Measurements from ENCODE around the gene PRR29.
"Not testable (repeated sequence)": the region's sequence is repeated elsewhere in the genome, so short reads cannot be mapped to it uniquely, and the experiment has no call there.

Gene PRR29

DNA sequence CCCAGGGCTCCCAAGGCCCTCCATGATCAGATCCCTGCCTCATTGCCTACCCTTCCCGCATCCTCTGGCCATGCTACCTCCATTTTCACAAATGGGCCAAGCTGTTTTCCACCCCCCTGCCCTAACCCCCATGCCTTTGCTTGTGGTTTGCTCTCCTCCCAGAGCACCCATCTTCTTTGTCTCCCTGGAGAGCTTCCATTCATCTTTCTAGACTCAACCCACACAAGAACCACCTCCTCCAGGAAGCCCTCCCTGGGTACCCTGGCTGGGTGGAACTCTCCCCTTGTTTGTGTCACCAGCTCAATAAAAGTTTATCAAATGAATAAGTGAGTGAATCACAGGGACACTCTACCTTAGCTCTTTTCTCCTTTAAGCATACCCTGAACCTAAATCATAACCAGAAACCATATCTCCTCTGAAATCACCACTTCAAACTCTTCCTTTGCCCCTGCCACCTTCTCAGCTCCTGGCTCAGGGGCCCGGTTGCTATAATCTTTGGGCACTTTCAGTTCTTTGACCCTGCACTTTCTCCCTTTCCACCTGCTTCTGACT, 22.5 kb upstream of the PRR29 start:
- DNase-seq, result no peak

DNA sequence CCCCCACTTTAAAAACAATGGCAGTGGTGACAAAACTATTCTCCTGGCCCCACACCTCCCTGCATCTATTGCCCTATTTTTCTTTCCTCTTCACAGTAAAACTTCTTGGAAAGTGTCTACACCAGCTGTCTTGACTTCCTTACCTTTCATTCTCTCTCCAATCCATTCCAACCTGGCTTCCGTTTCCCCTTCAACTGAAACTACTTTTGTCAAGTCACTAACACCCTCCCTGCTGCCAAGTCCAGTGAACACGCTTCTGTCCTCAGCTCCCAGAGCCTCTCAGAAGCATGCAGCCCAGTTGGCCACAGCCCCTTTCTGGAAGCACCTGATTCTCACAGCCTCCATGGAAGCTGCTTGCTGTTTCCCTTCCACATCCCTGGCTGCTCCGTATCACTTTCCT, 21.4 kb upstream of the PRR29 start:
- DNase-seq, result no peak

DNA sequence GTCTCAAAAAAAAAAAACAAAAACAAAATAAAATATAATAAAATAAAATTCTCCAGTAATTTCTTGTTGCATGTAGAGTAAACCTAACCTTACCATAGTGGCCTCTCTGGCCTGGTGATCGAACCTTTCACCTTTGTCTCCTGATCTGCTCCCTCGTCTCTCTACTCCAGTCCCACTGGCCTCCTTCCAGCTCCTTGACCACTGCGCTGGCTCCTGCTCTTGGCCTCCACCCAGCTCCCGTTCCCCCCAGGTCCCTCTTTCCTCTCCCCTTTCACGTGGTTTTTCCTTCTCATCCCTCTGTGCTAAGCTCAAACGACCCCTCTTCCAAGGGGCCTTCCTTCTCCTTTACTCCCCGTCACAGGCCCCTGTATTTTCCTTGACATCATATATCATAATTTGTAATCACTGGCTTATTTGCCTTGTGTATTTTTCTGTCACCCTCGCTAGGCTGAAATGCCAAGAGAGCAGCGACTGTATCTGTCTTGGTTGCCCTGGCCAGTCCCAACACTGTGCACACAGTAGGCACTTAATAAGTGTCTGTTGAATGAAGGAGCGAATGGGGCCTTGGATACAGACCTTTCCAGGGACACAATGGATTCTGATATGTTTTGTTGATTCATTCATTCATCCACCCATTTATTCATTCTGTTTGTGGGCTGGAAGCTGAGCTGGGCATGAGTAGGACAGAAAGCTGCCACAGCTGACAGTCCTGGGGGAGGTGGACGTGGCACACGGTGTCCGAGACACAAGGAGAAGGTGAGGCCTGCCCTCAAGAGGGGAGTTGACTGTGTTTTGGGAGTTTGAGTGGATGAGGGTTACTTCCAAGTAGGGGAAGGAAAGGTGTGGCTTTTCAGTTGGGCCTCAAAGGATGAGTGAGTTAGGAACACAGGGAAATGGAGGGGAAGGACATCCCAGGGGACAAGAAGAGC, 19.6 kb upstream of the PRR29 start:
- no peak for DNase-seq

DNA sequence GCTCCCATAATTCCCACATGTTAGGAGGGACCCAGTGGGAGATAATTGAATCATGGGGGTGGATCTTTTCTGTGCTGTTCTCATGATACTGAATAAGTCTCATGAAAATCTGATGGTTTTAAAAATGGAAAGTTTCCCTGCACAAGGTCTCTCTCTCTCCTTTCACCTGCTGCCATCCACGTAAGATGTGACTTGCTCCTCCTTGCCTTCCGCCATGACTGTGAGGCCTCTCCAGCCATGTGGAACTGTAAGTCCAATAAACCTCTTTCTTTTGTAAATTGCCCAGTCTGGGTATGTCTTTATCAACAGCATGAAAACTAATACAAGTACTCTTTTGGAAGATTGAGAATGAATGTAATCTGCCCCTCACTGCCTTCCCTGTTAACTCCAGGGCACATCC, 15.5 kb upstream of the PRR29 start:
- not testable (repeated sequence) for DNase-seq

DNA sequence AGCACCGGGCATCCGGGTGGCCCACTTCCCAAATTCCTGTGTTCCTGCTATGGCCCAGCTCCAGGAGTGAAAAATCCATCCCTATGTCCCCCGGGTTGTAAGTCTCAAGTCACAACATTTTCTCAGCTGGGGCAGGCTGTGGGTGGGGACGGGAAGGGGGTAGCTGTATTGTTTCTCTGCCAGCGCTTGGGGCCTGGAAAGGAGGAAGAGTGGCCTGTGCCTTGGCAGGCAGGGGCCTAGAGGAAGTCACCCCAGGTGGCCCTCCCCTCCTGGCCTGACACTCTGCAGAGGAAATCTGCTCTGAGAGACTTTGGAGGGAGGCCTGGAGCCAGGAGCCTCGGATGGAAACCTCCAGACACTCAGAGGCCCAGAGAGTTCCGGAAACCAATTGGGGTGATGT, 14.8 kb upstream of the PRR29 start:
- no peak for DNase-seq

DNA sequence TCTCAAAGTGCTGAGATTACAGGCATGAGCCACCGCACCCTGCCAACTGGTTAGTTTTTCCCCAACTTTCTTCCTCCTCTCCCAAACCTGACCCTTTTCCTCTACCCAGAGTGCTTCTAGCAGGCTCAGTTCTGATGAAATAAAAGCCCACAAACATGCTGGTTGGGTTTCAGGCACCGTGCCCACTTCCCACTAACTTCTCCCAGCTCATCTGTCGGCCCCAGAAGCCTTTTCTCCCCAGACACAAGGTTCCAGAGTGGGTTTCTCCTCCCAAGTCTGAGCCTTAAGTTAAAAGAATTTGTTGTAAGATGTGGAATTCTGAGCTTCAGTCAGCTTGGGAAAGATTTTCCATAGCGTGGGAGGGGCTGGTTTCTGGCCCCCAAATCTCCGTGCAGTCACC, 13.9 kb upstream of the PRR29 start:
- DNase-seq, result no peak

DNA sequence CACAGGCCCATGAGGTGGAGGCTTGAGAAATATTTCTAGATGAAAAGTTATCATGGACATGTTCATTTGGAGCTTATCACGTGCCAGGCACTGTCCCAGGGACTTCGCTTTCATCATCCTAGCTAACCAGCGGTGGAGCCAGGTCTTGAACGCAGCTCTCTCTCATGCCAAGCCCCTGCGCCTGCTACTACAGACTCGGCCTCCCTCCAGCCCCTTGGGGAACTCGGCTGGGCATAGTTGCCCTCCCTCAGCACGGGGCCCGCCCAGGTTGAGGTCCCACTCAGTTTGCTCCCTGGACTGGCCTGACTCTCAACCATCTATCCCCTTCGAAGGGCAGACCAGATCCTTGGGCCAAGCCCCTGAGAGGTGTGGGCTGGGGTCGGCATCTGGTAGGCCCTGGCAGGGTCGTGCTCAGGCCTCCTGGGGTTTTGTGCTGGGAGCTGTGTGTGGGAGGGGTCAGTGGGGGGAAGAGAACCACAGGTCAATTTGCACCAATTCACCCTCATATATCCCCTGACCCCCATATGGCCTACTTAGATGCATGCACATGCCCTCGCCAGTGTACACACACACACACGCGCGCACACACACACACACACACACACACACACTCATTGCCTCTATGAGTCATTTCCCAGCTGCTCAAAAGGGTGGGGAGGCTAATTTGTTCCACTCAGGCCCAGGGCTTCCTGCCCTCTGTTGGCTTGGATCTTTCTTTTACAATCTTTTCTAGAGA, 13.3 kb upstream of the PRR29 start:
- peak; percentile 36 for DNase-seq

DNA sequence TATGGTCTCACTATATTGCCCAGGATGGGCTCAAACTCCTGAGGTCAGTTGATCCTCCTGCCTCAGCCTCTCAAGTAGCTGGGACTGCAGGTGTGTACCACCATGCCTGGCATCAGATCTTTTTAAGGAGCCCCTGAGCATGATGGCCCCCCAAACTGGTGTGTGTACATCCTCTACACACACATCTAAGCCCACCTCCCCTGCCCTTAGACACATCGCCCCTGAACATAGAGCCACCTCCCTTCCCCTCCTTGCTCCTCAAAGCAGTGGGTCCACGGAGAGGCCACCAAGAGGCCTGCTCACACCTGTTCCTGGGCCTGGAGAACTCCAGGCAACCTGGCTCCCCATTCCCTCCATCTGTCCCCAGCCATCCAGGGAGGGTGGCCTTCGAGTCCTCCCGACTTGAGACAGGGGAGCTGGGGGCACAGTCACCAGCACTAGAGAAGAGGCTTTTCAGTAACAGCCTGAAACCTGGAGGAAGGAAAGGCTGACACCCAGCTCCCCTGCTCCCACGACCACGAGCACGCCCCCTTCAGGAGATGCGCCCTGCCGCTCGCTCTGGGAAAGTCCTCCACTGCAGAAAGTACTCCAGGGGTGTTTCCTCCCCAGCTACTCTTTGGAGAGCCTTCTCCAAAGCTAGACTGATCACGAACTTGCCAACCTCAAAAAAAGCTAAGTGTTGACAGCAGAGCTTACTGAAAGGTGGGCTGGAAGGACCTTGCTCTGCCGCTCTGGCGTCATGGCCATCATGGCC, 12.6 kb upstream of the PRR29 start:
- DNase-seq, result no peak

DNA sequence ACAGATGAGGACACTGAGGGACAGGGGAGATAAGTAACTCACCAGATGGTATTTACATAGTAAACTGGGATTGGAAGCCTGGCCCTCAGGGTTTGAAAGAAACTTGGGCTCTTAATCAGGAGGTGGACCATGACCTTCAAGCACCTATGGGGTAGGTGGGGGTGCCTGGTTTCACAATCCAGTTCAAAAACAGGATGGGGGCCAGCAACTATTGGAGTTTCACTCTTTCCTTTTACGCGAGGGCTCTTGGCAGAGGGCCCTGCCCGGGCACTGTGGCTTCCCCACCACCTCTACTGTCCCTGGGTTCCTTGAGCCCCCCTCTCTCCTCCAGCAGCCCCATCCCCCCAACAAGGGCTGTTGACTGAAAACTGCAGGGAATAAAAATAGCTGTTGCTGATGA, 11.3 kb upstream of the PRR29 start:
- DNase-seq, result no peak

DNA sequence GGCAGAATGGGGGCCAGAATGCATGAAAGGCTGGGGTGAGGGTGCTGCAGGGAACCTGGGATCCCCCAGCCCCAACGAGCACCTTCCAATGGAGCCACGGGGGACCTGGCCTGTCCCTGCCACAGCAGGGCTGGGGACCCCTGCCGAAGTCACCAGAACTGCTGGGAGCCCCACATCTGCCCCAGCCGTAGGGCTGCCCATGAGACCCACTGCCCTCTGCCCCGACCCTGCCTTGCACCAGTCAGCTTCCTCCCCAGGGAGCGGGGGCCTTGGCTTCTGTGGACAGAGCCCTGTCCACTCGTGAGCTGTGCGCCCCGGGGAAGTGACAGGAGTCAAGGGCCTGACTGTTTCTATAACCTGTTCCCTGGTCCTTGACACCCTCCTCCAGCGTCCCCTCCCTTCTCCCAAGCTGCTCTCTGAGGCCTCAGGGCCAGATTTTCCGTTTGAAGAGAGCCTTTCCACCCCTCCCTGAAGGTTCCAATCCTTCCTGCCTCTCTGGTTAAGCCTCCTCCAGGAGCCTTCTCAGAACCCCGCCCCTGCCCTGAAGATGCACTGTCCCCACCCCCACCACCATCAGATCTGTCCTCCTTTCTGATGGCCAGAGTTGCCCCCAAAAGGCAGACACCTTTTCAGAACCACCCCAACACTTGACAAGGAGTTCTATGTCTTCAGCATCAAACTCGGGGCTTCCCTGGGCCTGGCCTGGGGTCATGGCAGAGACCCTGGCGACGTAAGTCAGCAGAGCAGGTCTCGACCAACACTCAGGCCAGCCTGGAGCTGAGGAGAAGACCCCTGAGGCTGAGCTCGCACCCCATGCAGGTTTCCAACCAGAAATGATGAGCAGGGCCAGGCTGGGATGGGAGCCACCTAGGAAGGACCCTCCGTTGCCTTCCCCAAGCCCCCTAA, 10.7 kb upstream of the PRR29 start:
- no peak for DNase-seq

DNA sequence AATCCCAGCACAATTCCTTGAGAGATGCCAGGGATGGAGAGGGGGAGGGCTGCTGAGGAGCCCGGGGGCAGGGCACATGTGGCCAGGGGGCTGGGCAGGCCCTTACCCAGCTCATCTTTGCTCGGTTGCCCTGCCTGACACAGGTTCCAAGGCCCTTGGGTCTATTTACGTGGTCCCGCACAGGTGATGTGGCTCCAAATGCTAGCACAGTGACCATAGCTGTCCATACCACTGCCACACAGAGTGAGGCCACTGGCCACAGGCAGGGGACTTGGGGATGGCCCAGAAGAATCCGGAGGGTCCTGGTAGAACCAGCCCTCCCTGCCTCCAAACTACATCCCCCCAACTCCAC, 10.0 kb upstream of the PRR29 start:
- no peak for DNase-seq

DNA sequence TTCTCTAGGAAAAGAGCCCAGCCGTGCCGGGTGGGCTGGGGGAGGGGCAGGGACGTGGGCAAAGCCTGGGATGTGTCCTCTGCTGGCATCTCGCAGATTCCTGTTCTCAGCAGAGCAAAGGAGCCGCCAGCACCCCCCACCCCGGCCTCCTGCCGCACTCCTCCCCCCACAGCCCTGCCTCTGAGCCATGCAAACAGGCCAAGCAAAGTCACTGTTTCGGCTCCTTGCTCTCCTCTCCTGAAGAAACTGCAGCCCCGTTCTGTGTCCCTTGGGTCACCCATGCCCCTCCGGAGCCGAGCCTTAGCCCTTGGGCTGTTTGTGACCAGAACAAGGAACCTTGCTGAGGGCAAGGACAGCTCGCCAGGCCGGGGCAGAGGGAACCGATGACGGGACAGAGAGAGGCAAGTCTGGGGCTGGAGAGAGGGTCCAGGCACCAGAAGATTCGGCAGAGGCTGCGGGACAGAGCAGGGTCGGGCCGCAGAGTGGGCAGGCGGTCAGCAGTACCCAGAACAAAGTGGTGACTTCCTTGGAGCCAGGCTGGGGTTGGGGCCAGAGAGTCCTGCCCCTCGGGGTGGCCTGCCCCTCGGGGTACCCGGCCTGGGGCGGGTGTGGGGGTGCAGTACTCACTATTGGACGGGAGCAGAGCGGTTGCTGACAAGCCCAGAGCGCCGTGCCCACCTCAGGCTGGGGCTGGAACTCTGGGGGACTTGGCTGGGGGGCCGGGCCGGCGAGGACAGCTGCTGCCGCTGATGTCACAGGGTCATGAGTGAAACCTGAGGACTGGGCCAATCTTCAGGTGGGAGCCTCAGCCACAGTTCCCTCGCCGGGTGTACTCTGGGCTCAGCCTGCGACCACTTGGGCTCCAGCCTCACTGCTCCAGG, 9.2 kb upstream of the PRR29 start:
- DNase-seq, result no peak

DNA sequence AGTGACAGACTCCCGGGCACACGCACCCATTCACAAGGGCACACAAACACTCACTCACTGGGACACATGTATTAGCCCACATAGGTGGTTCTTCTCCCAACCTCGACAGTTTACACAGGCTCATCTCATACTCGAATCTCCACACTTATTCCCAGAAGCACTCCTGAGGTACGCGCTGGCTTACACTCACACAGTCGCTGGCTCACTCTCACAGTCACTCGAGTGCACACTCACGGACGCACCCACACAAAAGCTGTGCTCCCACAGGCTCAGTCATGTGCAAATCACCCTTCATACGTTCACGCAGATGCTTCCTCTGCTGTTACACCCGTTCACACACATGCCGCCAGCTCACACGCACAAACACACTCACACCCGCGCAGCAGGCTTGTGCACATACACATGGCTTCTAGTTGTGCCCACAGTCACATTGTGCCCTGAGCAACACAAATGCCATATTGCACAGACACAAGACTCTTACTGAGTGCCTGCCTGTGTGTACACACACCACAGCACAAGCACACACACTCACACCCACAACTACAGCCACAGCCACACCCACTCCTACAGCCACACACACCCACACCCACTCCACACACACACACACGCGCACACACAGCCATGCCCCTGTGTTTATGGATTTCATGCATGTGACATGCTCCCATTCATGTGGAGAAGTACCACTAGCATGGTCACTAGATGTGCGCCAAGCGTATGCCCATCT, 8.4 kb upstream of the PRR29 start:
- DNase-seq, result no peak

DNA sequence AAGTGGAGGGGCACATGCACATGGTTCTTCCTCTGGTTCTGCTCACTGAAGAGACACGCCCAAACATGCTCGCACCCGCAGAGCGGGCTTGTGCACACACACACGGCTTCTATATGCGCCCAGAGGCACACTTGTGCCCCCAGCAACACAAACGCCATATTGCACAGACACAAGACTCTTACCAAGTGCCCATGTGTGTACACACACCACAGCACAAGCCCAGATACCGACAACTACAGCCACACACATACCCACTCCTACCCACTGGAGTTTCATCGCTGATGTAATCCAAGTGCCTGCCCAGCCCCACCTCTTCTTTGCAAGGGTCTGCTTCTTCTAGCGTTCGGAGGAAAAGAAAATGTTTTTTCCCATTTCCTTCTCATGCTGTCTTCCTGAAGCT, 6.5 kb upstream of the PRR29 start:
- no peak for DNase-seq

DNA sequence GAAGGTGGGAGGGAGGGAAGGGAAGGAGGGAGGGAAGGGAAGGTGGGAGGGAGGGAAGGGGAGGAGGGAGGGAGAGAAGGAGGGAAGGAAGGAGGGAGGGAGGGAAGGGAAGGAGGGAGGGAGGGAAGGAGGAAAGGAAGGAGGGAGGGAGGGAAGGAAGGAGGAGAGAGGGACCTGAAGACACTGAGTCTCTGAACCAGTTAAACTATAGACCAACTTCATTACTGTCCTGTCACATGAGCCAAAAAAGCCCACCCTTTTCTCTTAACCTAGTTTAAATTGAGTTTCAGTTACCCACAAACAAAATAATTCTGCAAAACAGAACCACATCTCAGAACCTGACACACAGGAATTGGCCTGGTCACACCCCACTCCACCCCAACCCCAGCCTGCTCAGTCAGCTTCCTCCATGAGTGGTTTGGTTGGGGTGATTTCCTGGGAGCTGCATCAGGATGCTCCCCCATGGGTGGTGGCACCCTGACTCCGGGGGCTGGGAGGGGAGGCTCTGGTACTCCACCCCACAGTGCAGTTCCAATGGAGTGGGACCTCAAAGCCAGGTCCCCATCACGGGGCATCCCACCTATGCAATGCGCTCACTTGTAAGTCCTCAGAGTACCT, 4.7 kb upstream of the PRR29 start:
- DNase-seq, result peak; percentile 47

DNA sequence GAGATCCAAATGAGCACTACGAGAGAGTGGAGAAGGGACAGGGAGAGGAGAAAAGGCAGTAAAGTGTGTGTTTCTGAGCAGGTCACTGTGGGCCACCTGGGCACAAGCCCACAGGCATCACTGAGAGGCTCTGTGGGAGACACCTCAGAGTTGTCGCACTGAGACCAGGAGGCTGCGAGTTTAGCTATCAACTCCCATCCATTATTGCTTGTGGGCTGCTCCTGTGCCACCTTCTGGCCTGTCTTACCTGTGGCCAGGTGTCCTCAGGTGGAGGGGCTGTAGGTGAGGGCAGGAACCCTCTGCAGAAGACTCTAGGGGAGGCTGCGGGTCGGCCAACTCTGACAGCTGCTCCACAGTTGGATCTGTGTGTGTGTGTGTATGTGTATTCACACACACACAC, 2.5 kb upstream of the PRR29 start:
- DNase-seq, result no peak

DNA sequence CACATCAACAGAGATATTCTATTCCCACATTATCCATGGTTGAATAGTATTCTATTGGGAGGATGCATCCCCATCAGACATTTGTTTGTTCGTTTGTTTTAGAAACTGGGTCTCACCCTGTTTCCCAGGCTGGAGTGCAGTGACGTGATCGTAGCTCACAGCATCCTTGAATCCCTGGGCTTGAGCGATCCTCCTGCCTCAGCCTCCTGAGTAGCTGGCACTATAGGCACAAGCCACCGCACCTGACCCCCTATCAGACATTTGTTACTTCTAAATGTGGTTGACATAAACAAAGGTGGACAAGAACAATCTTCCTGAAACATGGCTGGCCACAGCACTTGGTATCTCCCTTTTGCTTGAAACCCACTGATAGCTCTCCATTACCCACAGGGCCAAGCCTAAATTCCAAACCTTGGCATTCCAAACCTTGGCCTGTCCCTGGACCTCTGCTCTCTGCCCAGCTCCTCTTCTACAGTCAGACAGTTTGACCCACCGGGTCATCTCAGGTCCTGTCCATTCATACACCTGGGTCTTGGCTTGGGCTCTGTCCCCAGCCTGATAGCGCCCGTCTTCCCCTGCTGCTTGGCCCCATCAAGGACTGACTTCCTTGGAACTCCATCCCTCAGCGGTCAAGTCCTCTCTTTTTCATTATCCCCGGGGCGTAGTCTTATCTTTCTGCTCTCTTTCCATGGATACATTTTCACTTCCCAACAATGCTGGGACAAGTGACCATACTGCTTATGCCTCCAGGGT, 1.5 kb upstream of the PRR29 start:
- DNase-seq, result no peak

DNA sequence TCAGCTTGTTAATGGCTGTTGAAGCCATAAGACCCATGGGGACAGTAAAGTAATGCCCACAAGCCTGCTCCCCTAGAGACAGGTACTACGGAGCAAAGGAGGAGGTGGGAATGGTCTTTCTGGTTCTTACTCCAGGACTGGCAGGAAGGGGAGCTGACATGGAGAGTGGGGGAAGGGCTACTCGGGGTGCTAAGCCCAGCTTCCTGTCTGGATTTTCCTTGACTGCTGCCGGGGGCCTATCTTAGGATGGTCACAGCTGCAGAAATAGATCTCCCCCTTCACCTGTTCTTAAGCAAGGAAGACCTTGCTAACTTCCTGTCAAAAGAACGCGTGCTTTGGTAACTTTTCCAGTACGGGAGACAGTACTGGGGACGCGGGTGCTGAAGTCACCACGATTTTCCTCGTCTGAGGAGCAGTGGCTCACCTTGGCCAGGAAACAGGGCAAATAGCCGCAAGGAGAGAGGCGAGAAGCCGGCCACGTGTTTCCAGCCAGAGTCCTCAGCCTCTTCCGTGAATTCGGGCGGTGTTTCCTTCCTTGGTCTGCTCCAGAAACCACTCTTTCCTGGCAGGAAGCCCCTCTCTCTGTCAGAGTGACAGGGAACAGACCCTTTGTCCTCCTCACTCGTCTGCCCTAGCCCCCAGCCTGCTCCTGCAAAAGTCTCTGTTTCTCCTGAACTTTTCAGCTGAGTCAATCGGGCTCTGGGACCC, 656 bp upstream of the PRR29 start:
- no peak for DNase-seq
